Glutamatergic neuron (in vitro differentiated cells): ENCODE results near the gene AHI1. TPM values are rescaled to one million over a fixed set of nuclear protein-coding genes. Genes with fewer than 3 reads are reported as not detected.

Experiments
- DNase-seq: peaks from one replicate; pipeline ENCODE4 v3.0.0; 2022
- H3K27ac Mint-ChIP-seq: one replicate; pipeline ENCODE4 v1.8.0; 2020; ENCODE audit warnings: mild to moderate bottlenecking, mixed read lengths, inconsistent platforms; ENCODE audit not compliant: unreplicated experiment
- H3K27me3 Mint-ChIP-seq: one replicate; pipeline ENCODE4 v1.8.0; 2020; ENCODE audit warnings: mild to moderate bottlenecking, moderate library complexity, mixed read lengths, inconsistent platforms; ENCODE audit not compliant: unreplicated experiment
- H3K36me3 Mint-ChIP-seq: one replicate; pipeline ENCODE4 v1.8.0; 2020; ENCODE audit warnings: mild to moderate bottlenecking, mixed read lengths, inconsistent platforms; ENCODE audit not compliant: unreplicated experiment
- H3K4me1 Mint-ChIP-seq: one replicate; pipeline ENCODE4 v1.8.0; 2020; ENCODE audit warnings: mild to moderate bottlenecking, low read depth, mixed read lengths, inconsistent platforms; ENCODE audit not compliant: unreplicated experiment
- H3K4me3 Mint-ChIP-seq: one replicate; pipeline ENCODE4 v1.8.0; 2020; ENCODE audit warnings: mild to moderate bottlenecking, mixed read lengths, inconsistent platforms; ENCODE audit not compliant: unreplicated experiment
- H3K9me3 Mint-ChIP-seq: one replicate; pipeline ENCODE4 v1.8.0; 2020; ENCODE audit warnings: mild to moderate bottlenecking, moderate library complexity, mixed read lengths, inconsistent platforms; ENCODE audit not compliant: unreplicated experiment
- total RNA-seq: library from RNA; stranded (reverse); fragmentation: NEBNext Ultra II Directional; extraction: Animal tissue kit (Norgen Biotek cat#: 25700); gene quantifications from one replicate; pipeline ENCODE4 v1.2.1, GENCODE V29; 2021; ENCODE audit not compliant: unreplicated experiment
- TF ChIP-seq, protein P1 (sequence below): fragments of 200-600 bp; sonication (generic); IDR thresholded peaks from one replicate; pipeline ENCODE4 v1.5.0; 2021; ENCODE audit not compliant: partially characterized antibody, unreplicated experiment

The AHI1 gene
- total RNA-seq, 1 donor from 2014 or later, result 11.1 TPM

DNA sequence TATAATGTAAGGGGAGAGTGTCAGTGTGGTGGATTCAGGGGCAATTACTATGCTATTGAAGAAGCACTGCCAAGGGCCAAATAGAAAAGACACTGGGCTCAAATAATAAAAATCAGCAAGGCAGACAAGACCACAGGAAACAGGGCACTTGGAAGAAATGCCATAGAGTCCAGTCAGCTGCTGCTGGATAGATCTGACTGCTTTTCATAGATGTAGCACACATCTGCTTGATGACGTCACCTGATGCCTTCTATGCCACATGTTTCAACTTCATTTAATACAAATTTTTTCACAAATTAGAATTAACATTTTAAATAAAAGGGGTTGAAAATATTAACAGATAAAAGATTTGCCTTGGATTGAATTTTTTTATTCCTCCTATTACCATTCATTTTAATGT lies 23.9 kb upstream of the AHI1 start:
- Mint-ChIP-seq H3K36me3 (no peaks in the 10 kb centered on the region), H3K27me3 (peaks cover 1% of the 10 kb centered on the region), H3K27ac (no peak overlapping the region), H3K9me3 (no peaks in the 10 kb centered on the region), H3K4me1 (no peaks in the 10 kb centered on the region), H3K4me3 (no peak overlapping the region)
- TF ChIP-seq, protein P1, sequence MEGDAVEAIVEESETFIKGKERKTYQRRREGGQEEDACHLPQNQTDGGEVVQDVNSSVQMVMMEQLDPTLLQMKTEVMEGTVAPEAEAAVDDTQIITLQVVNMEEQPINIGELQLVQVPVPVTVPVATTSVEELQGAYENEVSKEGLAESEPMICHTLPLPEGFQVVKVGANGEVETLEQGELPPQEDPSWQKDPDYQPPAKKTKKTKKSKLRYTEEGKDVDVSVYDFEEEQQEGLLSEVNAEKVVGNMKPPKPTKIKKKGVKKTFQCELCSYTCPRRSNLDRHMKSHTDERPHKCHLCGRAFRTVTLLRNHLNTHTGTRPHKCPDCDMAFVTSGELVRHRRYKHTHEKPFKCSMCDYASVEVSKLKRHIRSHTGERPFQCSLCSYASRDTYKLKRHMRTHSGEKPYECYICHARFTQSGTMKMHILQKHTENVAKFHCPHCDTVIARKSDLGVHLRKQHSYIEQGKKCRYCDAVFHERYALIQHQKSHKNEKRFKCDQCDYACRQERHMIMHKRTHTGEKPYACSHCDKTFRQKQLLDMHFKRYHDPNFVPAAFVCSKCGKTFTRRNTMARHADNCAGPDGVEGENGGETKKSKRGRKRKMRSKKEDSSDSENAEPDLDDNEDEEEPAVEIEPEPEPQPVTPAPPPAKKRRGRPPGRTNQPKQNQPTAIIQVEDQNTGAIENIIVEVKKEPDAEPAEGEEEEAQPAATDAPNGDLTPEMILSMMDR, result no peak
- DNase-seq, result no peak

DNA sequence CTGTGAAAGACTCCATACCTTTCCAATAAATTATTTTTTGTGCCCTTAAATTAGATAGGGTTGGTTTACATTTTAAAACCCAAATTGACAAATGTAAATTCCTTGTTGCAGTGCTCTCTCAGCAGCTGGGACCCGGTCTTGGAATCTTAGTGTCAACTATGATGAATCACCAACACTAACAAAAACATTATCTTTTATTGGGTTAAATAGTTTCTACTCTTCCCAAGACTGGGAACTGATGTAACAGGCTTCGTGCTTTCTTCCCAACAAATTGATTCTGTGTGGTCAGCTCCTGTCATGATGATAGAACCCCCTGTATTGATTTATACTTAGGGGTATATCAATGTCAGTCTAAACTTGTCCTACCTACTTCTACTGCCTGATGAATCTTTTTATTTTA lies 23.2 kb upstream of the AHI1 start:
- Mint-ChIP-seq H3K36me3 (no peaks in the 10 kb centered on the region), H3K9me3 (no peaks in the 10 kb centered on the region), H3K4me3 (no peak overlapping the region), H3K4me1 (no peaks in the 10 kb centered on the region), H3K27me3 (peaks cover 1% of the 10 kb centered on the region), H3K27ac (no peak overlapping the region)
- TF ChIP-seq, protein P1, result no peak
- no peak for DNase-seq

DNA sequence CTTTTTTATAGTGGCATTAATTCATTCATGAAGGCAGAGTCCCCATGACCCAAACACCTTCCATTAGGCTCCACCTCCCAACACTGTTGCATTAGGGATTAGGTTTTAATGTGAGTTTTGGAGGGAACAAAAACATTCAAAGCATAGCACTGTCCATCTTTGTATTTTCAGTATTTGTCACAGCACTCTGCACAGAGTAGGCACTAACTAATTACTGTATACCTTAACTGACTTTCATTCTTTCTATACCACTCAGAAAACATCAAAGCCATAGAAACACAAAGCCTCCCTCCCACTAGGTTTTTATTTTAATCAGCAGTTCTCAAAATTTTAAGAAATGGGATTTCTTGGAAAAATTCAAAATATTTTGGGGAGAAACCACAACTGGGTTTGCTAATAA lies 21.8 kb upstream of the AHI1 start:
- Mint-ChIP-seq H3K9me3 (no peaks in the 10 kb centered on the region), H3K27me3 (no peaks in the 10 kb centered on the region), H3K4me1 (no peaks in the 10 kb centered on the region), H3K36me3 (no peaks in the 10 kb centered on the region), H3K4me3 (no peak overlapping the region), H3K27ac (no peak overlapping the region)
- TF ChIP-seq, protein P1, result no peak
- DNase-seq, result no peak

DNA sequence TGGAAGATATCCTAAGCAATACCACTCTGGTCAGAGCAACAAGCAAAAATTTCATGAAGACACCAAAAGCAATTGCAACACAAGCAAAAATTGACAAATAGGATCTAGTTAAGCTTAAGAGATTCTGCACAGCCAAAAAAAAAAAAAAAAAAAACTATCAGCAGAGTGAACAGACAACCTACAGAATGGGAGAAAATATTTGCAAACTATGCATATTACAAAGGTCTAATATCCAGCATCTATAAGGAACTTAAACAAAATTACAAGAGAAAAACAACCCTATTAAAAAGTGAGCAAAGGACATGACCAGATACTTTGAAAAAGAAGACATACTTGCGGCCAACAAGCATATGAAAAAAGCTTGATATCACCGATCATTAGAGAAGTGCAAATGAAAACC lies 20.0 kb upstream of the AHI1 start:
- no peaks in the 10 kb centered on the region for H3K36me3 Mint-ChIP-seq
- TF ChIP-seq, protein P1, result no peak
- no peak overlapping the region for H3K4me3 Mint-ChIP-seq
- no peaks in the 10 kb centered on the region for H3K9me3 Mint-ChIP-seq
- H3K27me3 Mint-ChIP-seq, result no peaks in the 10 kb centered on the region
- no peak for DNase-seq
- no peak overlapping the region for H3K27ac Mint-ChIP-seq
- no peaks in the 10 kb centered on the region for H3K4me1 Mint-ChIP-seq

DNA sequence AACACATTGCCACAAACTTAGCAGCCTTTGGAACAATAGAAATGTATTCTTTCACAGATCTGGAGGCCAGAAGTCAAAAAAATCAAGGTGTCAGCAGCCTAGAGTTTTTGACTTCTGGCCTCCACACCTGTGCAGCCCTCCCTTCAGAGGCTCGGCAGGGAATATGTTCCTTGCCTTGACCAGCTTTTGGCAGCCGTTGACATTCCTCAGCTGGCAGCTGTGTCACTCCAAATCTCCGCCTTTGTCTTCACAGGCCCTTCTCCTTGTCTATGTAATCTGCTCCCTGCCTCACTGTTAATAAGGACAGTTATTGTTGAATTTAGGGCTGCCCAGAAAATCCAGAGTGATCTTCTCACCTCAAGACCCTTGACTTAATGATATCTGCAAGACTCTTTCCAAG lies 17.2 kb upstream of the AHI1 start:
- no peaks in the 10 kb centered on the region for H3K4me1 Mint-ChIP-seq
- H3K36me3 Mint-ChIP-seq, result no peaks in the 10 kb centered on the region
- H3K9me3 Mint-ChIP-seq, result no peaks in the 10 kb centered on the region
- H3K4me3 Mint-ChIP-seq, result no peak overlapping the region
- H3K27me3 Mint-ChIP-seq, result no peaks in the 10 kb centered on the region
- TF ChIP-seq, protein P1, result no peak
- DNase-seq, result no peak
- no peak overlapping the region for H3K27ac Mint-ChIP-seq
